HFFc6 (cell line): Measurements from ENCODE around the gene PRDX4. TPM values are rescaled to one million over a fixed set of nuclear protein-coding genes. Genes with fewer than 3 reads are reported as not detected.

Source experiments
- DNase-seq: peaks from one replicate; pipeline ENCODE4 v3.0.0-alpha.2; 2018
- H3K27ac Mint-ChIP-seq: 2 replicates; pipeline ENCODE4 v1.8.0; 2020; ENCODE audit warnings: mild to moderate bottlenecking, mixed read lengths
- H3K27me3 Mint-ChIP-seq: 2 replicates; pipeline ENCODE4 v1.8.0; 2021; ENCODE audit warnings: mild to moderate bottlenecking, moderate library complexity, mixed read lengths; ENCODE audit not compliant: insufficient read depth
- H3K36me3 Mint-ChIP-seq: 2 replicates; pipeline ENCODE4 v1.8.0; 2021; ENCODE audit warnings: low read depth, mixed read lengths
- H3K4me1 Mint-ChIP-seq: 2 replicates; pipeline ENCODE4 v1.8.0; 2020; ENCODE audit warnings: low read depth, mixed read lengths
- H3K4me3 Mint-ChIP-seq: 2 replicates; pipeline ENCODE4 v1.8.0; 2020; ENCODE audit warnings: mild to moderate bottlenecking, moderate library complexity, mixed read lengths
- H3K9me3 Mint-ChIP-seq: 2 replicates; pipeline ENCODE4 v1.8.0; 2020; ENCODE audit warnings: mild to moderate bottlenecking, mixed read lengths
- CTCF ChIP-seq: fragments of 200-600 bp; sonication (generic); IDR thresholded peaks from 2 replicates; pipeline ENCODE4 v1.5.0; 2021; ENCODE audit warnings: antibody characterized with exemption, mild to moderate bottlenecking
- total RNA-seq, 6 experiments: library from RNA; stranded (reverse); fragmentation: NEBNext Ultra II Directional; extraction: Animal tissue kit (Norgen Biotek cat#: 25700); gene quantifications; 2 replicates in 1 of 6; 3 replicates in 5 of 6; pipeline ENCODE4 v1.2.3, GENCODE V29; 2021

PRDX4 gene
- total RNA-seq, 6 experiments from 2014 or later, result 125 to 149 (median 136) TPM

DNA sequence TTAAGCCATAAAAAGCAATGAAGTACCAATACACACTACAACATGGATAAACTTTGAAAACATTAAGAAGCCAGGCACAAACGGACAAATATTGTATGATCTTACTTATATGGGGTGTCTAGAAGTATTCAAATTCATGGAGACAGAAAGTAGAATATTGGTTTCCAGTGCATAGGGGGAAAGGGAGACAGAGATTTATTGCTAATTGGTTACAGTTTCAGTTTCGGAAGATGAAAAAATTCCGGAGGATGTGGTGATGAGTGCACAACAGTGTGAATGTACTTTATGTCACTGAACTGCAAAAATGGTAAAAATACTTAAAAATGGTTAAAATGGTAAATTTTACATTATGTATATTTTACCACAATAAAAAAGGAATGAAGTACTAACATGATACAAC is 5.1 kb upstream of the PRDX4 start:
- H3K4me3 Mint-ChIP-seq, result peak overlapping the region; percentile 43; the same call in 1 of the 2 replicates
- no peak for DNase-seq
- no peak overlapping the region for H3K27ac Mint-ChIP-seq
- H3K36me3 Mint-ChIP-seq, result no peaks in the 10 kb centered on the region
- peaks cover 30% of the 10 kb centered on the region for H3K4me1 Mint-ChIP-seq
- no peaks in the 10 kb centered on the region for H3K9me3 Mint-ChIP-seq
- TF ChIP-seq CTCF, result no peak
- peaks cover 4% of the 10 kb centered on the region; the same call in 1 of the 2 replicates for H3K27me3 Mint-ChIP-seq

GRCh38 chrX:23662853-23663252 is 4.4 kb upstream of the PRDX4 start:
- Mint-ChIP-seq H3K4me3 (no peak overlapping the region), H3K27me3 (peaks cover 4% of the 10 kb centered on the region; the same call in 1 of the 2 replicates), H3K36me3 (no peaks in the 10 kb centered on the region), H3K9me3 (no peaks in the 10 kb centered on the region), H3K27ac (peak overlapping the region; percentile 48; the same call in 1 of the 2 replicates), H3K4me1 (peaks cover 30% of the 10 kb centered on the region)
- no peak for TF ChIP-seq CTCF
- peak; percentile 65 for DNase-seq

DNA sequence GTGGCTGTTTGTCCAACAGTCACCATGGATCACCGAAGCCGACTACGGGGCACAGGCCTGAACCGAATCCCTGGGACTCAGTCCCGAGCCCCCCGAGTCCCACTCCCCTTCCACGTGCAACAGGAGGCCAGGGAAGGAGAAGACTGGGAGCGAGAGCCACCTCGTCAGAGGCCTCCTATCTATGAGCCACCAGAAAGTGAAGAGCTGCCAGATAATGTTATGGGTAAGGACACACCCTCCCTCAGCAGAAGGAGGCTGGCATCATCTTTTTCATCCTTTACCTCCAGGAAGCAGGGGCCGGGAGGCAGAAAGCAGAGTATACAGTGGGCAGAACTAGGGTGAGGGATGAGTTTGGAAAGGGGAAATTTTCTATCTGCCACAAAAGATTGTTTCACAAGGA is 2.8 kb upstream of the PRDX4 start:
- Mint-ChIP-seq H3K27ac (no peak overlapping the region), H3K4me1 (peaks cover 28% of the 10 kb centered on the region), H3K9me3 (no peaks in the 10 kb centered on the region), H3K4me3 (no peak overlapping the region), H3K27me3 (peaks cover 4% of the 10 kb centered on the region; the same call in 1 of the 2 replicates), H3K36me3 (no peaks in the 10 kb centered on the region)
- no peak for DNase-seq
- TF ChIP-seq CTCF, result no peak

DNA sequence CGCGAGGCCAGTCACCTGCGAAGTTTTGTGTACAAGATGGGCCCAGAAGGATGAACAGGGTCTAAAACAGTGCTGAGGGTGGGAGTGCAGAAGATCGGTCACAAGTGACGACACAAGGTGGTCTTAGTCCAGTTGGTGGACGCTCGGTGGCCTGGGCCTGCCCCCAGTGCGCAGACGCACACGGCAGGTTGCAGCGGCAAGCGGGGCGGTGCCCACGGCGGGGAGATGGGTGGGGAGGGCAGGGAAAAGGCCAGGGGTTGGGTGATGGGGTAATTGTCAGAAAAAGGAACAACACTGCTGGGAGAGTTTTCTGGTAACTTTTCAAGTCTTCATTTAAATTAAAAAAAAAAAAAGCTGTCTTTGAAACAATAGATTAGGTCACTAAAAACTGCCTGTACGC is 1.0 kb upstream of the PRDX4 start:
- H3K27me3 Mint-ChIP-seq, result peaks cover 4% of the 10 kb centered on the region; the same call in 1 of the 2 replicates
- no peak overlapping the region for H3K4me3 Mint-ChIP-seq
- no peaks in the 10 kb centered on the region for H3K9me3 Mint-ChIP-seq
- no peak overlapping the region for H3K27ac Mint-ChIP-seq
- TF ChIP-seq CTCF, result no peak
- peaks cover 18% of the 10 kb centered on the region for H3K4me1 Mint-ChIP-seq
- no peaks in the 10 kb centered on the region for H3K36me3 Mint-ChIP-seq
- DNase-seq, result no peak

DNA sequence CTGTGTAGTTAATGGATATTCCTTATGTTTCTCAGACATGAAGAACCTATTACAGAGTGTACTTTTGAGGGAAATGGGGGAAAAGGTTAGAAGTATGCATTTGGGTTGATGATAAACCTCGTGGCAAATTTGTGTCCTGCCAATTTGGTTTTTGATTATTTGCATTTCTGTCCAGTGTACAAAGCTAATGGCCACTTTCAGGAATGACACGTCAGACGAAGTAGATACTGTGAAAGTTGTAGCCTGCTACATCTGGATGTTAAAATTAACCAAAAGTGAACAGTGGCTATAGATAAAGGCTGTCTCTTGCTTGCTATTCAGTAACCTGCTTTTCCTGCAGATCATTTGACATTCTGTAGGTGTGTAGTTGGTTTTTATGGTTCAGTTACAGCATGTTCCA is 1.0 kb downstream of the PRDX4 start:
- no peak for DNase-seq
- no peaks in the 10 kb centered on the region for H3K36me3 Mint-ChIP-seq
- H3K4me1 Mint-ChIP-seq, result no peaks in the 10 kb centered on the region
- H3K4me3 Mint-ChIP-seq, result peak overlapping the region; percentile 92
- no peak for TF ChIP-seq CTCF
- H3K27ac Mint-ChIP-seq, result peak overlapping the region; percentile 82
- H3K9me3 Mint-ChIP-seq, result no peaks in the 10 kb centered on the region
- H3K27me3 Mint-ChIP-seq, result 0 out of 2 replicates have a peak, but pooled peaks cover 2% of the 10 kb centered on the region

GRCh38 chrX:23670528-23670927 is 3.2 kb downstream of the PRDX4 start:
- Mint-ChIP-seq H3K36me3 (no peaks in the 10 kb centered on the region), H3K4me1 (no peaks in the 10 kb centered on the region), H3K9me3 (no peaks in the 10 kb centered on the region), H3K27ac (no peak overlapping the region), H3K27me3 (0 out of 2 replicates have a peak, but pooled peaks cover 2% of the 10 kb centered on the region), H3K4me3 (no peak overlapping the region)
- DNase-seq, result no peak
- TF ChIP-seq CTCF, result no peak
